IPS DF 6.9 (cell line): Measurements from ENCODE around the gene COL25A1.

ENCODE experiments used
- DNase-seq: peaks from one replicate; pipeline ENCODE4 v3.0.0-alpha.2; 2013; ENCODE audit warnings: low read depth, low spot score
- H3K27ac ChIP-seq: one replicate; pipeline ENCODE4 v1.5.1; 2013; ENCODE audit warnings: low read length, control low read depth
- H3K27me3 ChIP-seq: 2 replicates; pipeline ENCODE4 v1.6.1; 2013; ENCODE audit warnings: mild to moderate bottlenecking, low read length; ENCODE audit not compliant: control insufficient read depth, insufficient read depth
- H3K36me3 ChIP-seq: 2 replicates; pipeline ENCODE4 v1.6.1; 2013; ENCODE audit warnings: low read length; ENCODE audit not compliant: control insufficient read depth, insufficient read depth
- H3K4me1 ChIP-seq: 2 replicates; pipeline ENCODE4 v1.6.1; 2013; ENCODE audit warnings: low read length; ENCODE audit not compliant: control insufficient read depth, insufficient read depth
- H3K4me3 ChIP-seq: 2 replicates; pipeline ENCODE4 v1.5.1; 2013; ENCODE audit warnings: mild to moderate bottlenecking, low read length
- H3K9me3 ChIP-seq: 2 replicates; pipeline ENCODE4 v1.6.1; 2013; ENCODE audit warnings: low read length, inconsistent platforms; ENCODE audit not compliant: control insufficient read depth, insufficient read depth
- WGBS: extraction: QIAGEN DNeasy Blood & Tissue Kit; methylation state at CpG from one replicate; pipeline ENCODE4 v1.1.7; 2013; ENCODE audit warnings: mixed read lengths, missing lambda C conversion rate; ENCODE audit not compliant: insufficient read length, insufficient coverage; 5-methylcytosine and 5-hydroxymethylcytosine counted together

COL25A1 gene

GRCh38 chr4:108931926-108932325, 370.5 kb downstream of the COL25A1 start:
- H3K4me1 ChIP-seq, result peaks cover 2% of the 10 kb centered on the region; the same call in 1 of the 2 replicates
- no peak overlapping the region for H3K4me3 ChIP-seq
- no peaks in the 10 kb centered on the region for H3K27me3 ChIP-seq
- H3K36me3 ChIP-seq, result no peaks in the 10 kb centered on the region
- 100% methylated on average over 1 of the region's 1 CpG for WGBS
- H3K9me3 ChIP-seq, result no peaks in the 10 kb centered on the region
- no peak overlapping the region for H3K27ac ChIP-seq
- DNase-seq, result no peak

GRCh38 chr4:108930186-108930585, 372.3 kb downstream of the COL25A1 start:
- H3K9me3 ChIP-seq, result no peaks in the 10 kb centered on the region
- no peak overlapping the region for H3K27ac ChIP-seq
- peaks cover 2% of the 10 kb centered on the region; the same call in 1 of the 2 replicates for H3K4me1 ChIP-seq
- H3K4me3 ChIP-seq, result no peak overlapping the region
- no peak for DNase-seq
- H3K36me3 ChIP-seq, result no peaks in the 10 kb centered on the region
- H3K27me3 ChIP-seq, result no peaks in the 10 kb centered on the region

GRCh38 chr4:108926781-108927180, 375.7 kb downstream of the COL25A1 start:
- no peak overlapping the region for H3K27ac ChIP-seq
- DNase-seq, result no peak

GRCh38 chr4:108926061-108926460, 376.4 kb downstream of the COL25A1 start:
- H3K4me3 ChIP-seq, result no peak overlapping the region
- H3K4me1 ChIP-seq, result peaks cover 1% of the 10 kb centered on the region; the same call in 1 of the 2 replicates
- no peak overlapping the region for H3K27ac ChIP-seq
- H3K27me3 ChIP-seq, result no peaks in the 10 kb centered on the region
- no peak for DNase-seq
- WGBS, result no CpG with 5 or more reads among the region's 1 CpG
- H3K9me3 ChIP-seq, result no peaks in the 10 kb centered on the region
- no peaks in the 10 kb centered on the region for H3K36me3 ChIP-seq

More at GRCh38 chr4:108926781-108927180, 375.7 kb downstream of the COL25A1 start:
- no peaks in the 10 kb centered on the region for H3K9me3 ChIP-seq
- H3K27me3 ChIP-seq, result no peaks in the 10 kb centered on the region
- H3K4me1 ChIP-seq, result peaks cover 3% of the 10 kb centered on the region
- no peaks in the 10 kb centered on the region for H3K36me3 ChIP-seq
- H3K4me3 ChIP-seq, result no peak overlapping the region
- WGBS, result no CpG with 5 or more reads among the region's 3 CpGs

- peaks cover 1% of the 10 kb centered on the region; the same call in 1 of the 2 replicates for H3K4me1 ChIP-seq
- H3K36me3 ChIP-seq, result no peaks in the 10 kb centered on the region
- no peaks in the 10 kb centered on the region for H3K27me3 ChIP-seq
- no peak for DNase-seq
- no peak overlapping the region for H3K27ac ChIP-seq
- H3K4me3 ChIP-seq, result no peak overlapping the region
- WGBS, result no CpG with 5 or more reads among the region's 5 CpGs
- no peaks in the 10 kb centered on the region for H3K9me3 ChIP-seq
Measured at GRCh38 chr4:108922191-108922590, 380.3 kb downstream of the COL25A1 start.

GRCh38 chr4:108920395-108921087, 381.9 kb downstream of the COL25A1 start:
- H3K27ac ChIP-seq, result no peak overlapping the region
- no peak for DNase-seq
- H3K4me3 ChIP-seq, result no peak overlapping the region
- peaks cover 1% of the 10 kb centered on the region; the same call in 1 of the 2 replicates for H3K4me1 ChIP-seq
- no peaks in the 10 kb centered on the region for H3K9me3 ChIP-seq
- WGBS, result no CpG with 5 or more reads among the region's 2 CpGs
- H3K36me3 ChIP-seq, result no peaks in the 10 kb centered on the region
- H3K27me3 ChIP-seq, result no peaks in the 10 kb centered on the region

GRCh38 chr4:108919226-108919893, 383.1 kb downstream of the COL25A1 start:
- Histone ChIP-seq H3K27me3 (no peaks in the 10 kb centered on the region), H3K9me3 (no peaks in the 10 kb centered on the region), H3K27ac (no peak overlapping the region), H3K4me3 (no peak overlapping the region), H3K4me1 (no peaks in the 10 kb centered on the region), H3K36me3 (no peaks in the 10 kb centered on the region)
- no CpG with 5 or more reads among the region's 5 CpGs for WGBS
- no peak for DNase-seq

GRCh38 chr4:108917255-108917654, 385.2 kb downstream of the COL25A1 start:
- DNase-seq, result no peak
- H3K4me1 ChIP-seq, result no peaks in the 10 kb centered on the region
- no CpG with 5 or more reads among the region's 5 CpGs for WGBS
- no peak overlapping the region for H3K4me3 ChIP-seq
- H3K27ac ChIP-seq, result no peak overlapping the region
- no peaks in the 10 kb centered on the region for H3K9me3 ChIP-seq
- no peaks in the 10 kb centered on the region for H3K36me3 ChIP-seq
- H3K27me3 ChIP-seq, result no peaks in the 10 kb centered on the region

- no peak overlapping the region for H3K27ac ChIP-seq
- no peaks in the 10 kb centered on the region for H3K9me3 ChIP-seq
- no peaks in the 10 kb centered on the region for H3K36me3 ChIP-seq
- H3K4me1 ChIP-seq, result no peaks in the 10 kb centered on the region
- no peak overlapping the region for H3K4me3 ChIP-seq
- no CpG with 5 or more reads among the region's 4 CpGs for WGBS
- no peaks in the 10 kb centered on the region for H3K27me3 ChIP-seq
- no peak for DNase-seq
Measured at GRCh38 chr4:108916638-108917037, 385.8 kb downstream of the COL25A1 start.

- no peak for DNase-seq
- no peak overlapping the region for H3K4me3 ChIP-seq
- no peaks in the 10 kb centered on the region for H3K27me3 ChIP-seq
- no peaks in the 10 kb centered on the region for H3K36me3 ChIP-seq
- WGBS, result no CpG with 5 or more reads among the region's 8 CpGs
- H3K9me3 ChIP-seq, result no peaks in the 10 kb centered on the region
- peaks cover 2% of the 10 kb centered on the region for H3K4me1 ChIP-seq
- no peak overlapping the region for H3K27ac ChIP-seq
Measured at GRCh38 chr4:108906866-108907367, 395.5 kb downstream of the COL25A1 start.
